Measurements from ENCODE around the gene ZNF205. TPM values are rescaled to one million over a fixed set of nuclear protein-coding genes. Genes with fewer than 3 reads are reported as not detected.

The ZNF205 gene
- total and polyA plus RNA-seq, 9 of the 15 experiments (the other 6 are each of a cell fraction or from before 2014, with no cell fraction given): 2.4 to 11.8 (median 5.1) TPM; not detected in 2

- TF ChIP-seq ZNF175 (CRISPR knock-in tag; IDR thresholded peaks at IDR 0.05; ENCODE audit: low read depth): no peak
- TF ChIP-seq MTA1 (IDR thresholded peaks at IDR 0.05; ENCODE audit: borderline replicate concordance): no peak
- TF ChIP-seq, protein P1, sequence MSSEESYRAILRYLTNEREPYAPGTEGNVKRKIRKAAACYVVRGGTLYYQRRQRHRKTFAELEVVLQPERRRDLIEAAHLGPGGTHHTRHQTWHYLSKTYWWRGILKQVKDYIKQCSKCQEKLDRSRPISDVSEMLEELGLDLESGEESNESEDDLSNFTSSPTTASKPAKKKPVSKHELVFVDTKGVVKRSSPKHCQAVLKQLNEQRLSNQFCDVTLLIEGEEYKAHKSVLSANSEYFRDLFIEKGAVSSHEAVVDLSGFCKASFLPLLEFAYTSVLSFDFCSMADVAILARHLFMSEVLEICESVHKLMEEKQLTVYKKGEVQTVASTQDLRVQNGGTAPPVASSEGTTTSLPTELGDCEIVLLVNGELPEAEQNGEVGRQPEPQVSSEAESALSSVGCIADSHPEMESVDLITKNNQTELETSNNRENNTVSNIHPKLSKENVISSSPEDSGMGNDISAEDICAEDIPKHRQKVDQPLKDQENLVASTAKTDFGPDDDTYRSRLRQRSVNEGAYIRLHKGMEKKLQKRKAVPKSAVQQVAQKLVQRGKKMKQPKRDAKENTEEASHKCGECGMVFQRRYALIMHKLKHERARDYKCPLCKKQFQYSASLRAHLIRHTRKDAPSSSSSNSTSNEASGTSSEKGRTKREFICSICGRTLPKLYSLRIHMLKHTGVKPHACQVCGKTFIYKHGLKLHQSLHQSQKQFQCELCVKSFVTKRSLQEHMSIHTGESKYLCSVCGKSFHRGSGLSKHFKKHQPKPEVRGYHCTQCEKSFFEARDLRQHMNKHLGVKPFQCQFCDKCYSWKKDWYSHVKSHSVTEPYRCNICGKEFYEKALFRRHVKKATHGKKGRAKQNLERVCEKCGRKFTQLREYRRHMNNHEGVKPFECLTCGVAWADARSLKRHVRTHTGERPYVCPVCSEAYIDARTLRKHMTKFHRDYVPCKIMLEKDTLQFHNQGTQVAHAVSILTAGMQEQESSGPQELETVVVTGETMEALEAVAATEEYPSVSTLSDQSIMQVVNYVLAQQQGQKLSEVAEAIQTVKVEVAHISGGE (CRISPR knock-in tag; IDR thresholded peaks at IDR 0.05): peak in 1 of 3 experiments; percentile 79; a peak in 2 of 6 replicates
- TF ChIP-seq GTF2A2 (tag; IDR thresholded peaks at IDR 0.05): no peak
- no peak for TF ChIP-seq MBD1 (CRISPR knock-in tag; IDR thresholded peaks at IDR 0.05)
- no peak for TF ChIP-seq SMAD3 (CRISPR knock-in tag; conservative IDR thresholded peaks at IDR 0.05)
- no peak for TF ChIP-seq ARID2 (IDR thresholded peaks at IDR 0.05)
- TF ChIP-seq ZNF445 (CRISPR knock-in tag; IDR thresholded peaks at IDR 0.05; ENCODE audit: low read depth): no peak
- TF ChIP-seq POLR2AphosphoS5 (IDR thresholded peaks at IDR 0.05; ENCODE audit: control insufficient read depth, insufficient read depth, low read depth, low read length): peak; percentile 24
- TF ChIP-seq CTBP1 (IDR thresholded peaks at IDR 0.05; ENCODE audit: borderline replicate concordance): peak; percentile 37; the same call in 1 of the 2 replicates
- TF ChIP-seq, protein P2, sequence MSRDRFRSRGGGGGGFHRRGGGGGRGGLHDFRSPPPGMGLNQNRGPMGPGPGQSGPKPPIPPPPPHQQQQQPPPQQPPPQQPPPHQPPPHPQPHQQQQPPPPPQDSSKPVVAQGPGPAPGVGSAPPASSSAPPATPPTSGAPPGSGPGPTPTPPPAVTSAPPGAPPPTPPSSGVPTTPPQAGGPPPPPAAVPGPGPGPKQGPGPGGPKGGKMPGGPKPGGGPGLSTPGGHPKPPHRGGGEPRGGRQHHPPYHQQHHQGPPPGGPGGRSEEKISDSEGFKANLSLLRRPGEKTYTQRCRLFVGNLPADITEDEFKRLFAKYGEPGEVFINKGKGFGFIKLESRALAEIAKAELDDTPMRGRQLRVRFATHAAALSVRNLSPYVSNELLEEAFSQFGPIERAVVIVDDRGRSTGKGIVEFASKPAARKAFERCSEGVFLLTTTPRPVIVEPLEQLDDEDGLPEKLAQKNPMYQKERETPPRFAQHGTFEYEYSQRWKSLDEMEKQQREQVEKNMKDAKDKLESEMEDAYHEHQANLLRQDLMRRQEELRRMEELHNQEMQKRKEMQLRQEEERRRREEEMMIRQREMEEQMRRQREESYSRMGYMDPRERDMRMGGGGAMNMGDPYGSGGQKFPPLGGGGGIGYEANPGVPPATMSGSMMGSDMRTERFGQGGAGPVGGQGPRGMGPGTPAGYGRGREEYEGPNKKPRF (IDR thresholded peaks at IDR 0.05; ENCODE audit: low read depth, low read length): no peak
- TF ChIP-seq RB1 (IDR thresholded peaks at IDR 0.05; ENCODE audit: low read depth): peak; percentile 74; the same call in 1 of the 2 replicates
- TF ChIP-seq ZBTB7A (IDR thresholded peaks at IDR 0.05; ENCODE audit: borderline replicate concordance, control insufficient read depth, low read depth, low read length): 0 out of 2 replicates have a peak, but pooled peaks have one; percentile 58
- TF ChIP-seq ATF7 (IDR thresholded peaks at IDR 0.05): peak; percentile 64; the same call in 1 of the 2 replicates
- peak; percentile 21; the same call in 1 of the 2 replicates for TF ChIP-seq ATF1 (CRISPR knock-in tag; IDR thresholded peaks at IDR 0.05)
- peak; percentile 72 for TF ChIP-seq ATF1 (tag; IDR thresholded peaks at IDR 0.05)
- TF ChIP-seq ILF3 (IDR thresholded peaks at IDR 0.05; ENCODE audit: borderline replicate concordance): no peak
- no peak for TF ChIP-seq PURB (CRISPR knock-in tag; IDR thresholded peaks at IDR 0.05; ENCODE audit: low read depth)
Measured at GRCh38 chr16:3123986-3124886, 11.8 kb downstream of the ZNF205 start (continued).
